ENCODE measurements around the gene PLCH2.
"Not testable (repeated sequence)": the region's sequence is repeated elsewhere in the genome, so short reads cannot be mapped to it uniquely, and the experiment has no call there.

Gene PLCH2

GRCh38 chr1:2544875-2545640 lies 69.0 kb downstream of the PLCH2 start:
- no peak for DNase-seq (ENCODE audit: low read depth)

GRCh38 chr1:2545754-2546514 lies 69.8 kb downstream of the PLCH2 start:
- no peak for DNase-seq (ENCODE audit: low read depth)

GRCh38 chr1:2546515-2547209 lies 70.6 kb downstream of the PLCH2 start:
- DNase-seq (ENCODE audit: low read depth): no peak

- DNase-seq (ENCODE audit: low read depth): no peak
Measured at GRCh38 chr1:2547210-2548067, 71.3 kb downstream of the PLCH2 start.

GRCh38 chr1:2548068-2548589 lies 72.0 kb downstream of the PLCH2 start:
- no peak for DNase-seq (ENCODE audit: low read depth)

- not testable (repeated sequence) for DNase-seq (ENCODE audit: low read depth)
Measured at GRCh38 chr1:2549367-2550029, 73.4 kb downstream of the PLCH2 start.

- not testable (repeated sequence) for DNase-seq (ENCODE audit: low read depth)
Measured at GRCh38 chr1:2550309-2550861, 74.3 kb downstream of the PLCH2 start.

GRCh38 chr1:2551544-2551943 lies 75.5 kb downstream of the PLCH2 start:
- not testable (repeated sequence) for DNase-seq (ENCODE audit: low read depth)

GRCh38 chr1:2552189-2552588 lies 76.1 kb downstream of the PLCH2 start:
- no peak for DNase-seq (ENCODE audit: low read depth)

- DNase-seq (ENCODE audit: low read depth): not testable (repeated sequence)
Measured at GRCh38 chr1:2553076-2553475, 77.0 kb downstream of the PLCH2 start.

GRCh38 chr1:2553871-2554620 lies 78.0 kb downstream of the PLCH2 start:
- DNase-seq (ENCODE audit: low read depth): no peak

- DNase-seq (ENCODE audit: low read depth): no peak
Measured at GRCh38 chr1:2554621-2555387, 78.7 kb downstream of the PLCH2 start.

Measured in HS-5 (cell line).